HG03280 (cell line): ENCODE data around the gene NUP50.
A peak's percentile ranks its signal among the peaks of the same experiment; 100 is the strongest.

Source experiments
- ATAC-seq: cut with Tn5 transposase; IDR thresholded peaks from one replicate; pipeline ENCODE4 v1.9.1; 2021; ENCODE audit warnings: mild to moderate bottlenecking, moderate library complexity; ENCODE audit not compliant: unreplicated experiment

The NUP50 gene

DNA sequence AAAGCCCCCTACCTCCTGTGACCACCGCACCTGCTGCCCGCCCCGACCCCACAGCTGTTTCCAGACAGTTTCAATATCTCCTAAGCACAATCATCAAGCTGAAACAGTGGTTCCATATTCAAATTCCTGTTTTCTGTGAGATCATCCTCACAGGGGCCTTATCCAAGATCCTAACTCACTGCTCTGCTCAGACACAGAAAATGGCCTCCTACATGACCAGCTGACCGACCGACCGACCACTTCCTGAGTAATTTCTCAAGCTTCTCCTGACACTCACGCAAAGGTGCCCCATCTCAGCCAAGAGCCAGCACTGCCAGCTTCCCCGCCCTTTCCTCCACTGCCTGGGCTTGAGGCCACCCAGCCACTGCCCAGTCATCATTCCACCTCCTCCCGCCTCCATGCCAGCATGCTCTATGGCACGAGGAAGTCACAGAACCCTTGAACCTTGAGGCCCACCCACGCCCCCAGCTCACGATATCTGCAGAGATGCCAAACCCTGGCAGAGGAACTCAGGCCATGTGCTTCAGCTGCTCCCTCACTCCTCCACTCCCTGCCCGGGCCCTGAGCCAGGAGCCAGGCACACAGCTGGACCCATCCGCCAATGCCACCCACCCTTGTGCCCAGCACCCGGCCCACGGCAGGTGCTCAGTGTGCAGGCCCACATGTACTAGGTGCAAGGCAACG, 62.9 kb downstream of the NUP50 start:
- ATAC-seq, result no peak

DNA sequence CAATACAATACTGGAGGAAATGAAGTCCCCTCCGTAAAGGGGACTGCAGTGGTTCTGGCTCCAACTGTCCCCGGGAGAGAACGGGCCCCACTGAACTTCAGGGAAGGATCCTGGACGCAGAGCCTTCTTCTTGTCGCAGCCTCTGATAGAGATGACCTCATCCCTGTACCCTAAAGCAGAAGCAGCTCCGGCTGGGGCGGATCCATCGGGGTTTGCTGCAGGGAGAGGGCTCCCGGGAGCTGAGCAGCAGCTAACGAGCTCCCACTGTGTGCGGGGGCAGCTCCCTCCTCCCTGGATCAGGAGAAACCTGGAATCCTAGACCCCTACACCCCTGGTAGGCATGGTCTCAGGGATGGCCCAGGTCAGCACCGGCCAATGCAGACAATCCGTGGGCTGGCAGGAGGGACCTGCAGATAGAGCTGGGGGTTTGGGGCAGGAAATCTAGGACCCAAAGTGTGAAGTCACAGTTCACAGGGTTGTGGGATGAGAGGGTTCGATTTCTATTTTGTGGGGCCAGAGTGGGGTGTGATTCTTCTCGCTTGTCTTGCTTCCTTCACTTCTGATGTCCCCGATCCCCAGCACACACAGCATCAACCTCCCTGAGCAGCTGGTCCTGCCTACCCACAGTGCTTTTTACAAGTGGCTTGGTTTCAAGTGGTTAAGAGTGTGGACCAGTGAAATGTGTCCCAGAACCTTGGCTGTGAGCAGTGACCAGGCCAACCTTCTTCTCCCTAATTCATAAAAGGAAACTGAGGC, 64.1 kb downstream of the NUP50 start:
- no peak for ATAC-seq

DNA sequence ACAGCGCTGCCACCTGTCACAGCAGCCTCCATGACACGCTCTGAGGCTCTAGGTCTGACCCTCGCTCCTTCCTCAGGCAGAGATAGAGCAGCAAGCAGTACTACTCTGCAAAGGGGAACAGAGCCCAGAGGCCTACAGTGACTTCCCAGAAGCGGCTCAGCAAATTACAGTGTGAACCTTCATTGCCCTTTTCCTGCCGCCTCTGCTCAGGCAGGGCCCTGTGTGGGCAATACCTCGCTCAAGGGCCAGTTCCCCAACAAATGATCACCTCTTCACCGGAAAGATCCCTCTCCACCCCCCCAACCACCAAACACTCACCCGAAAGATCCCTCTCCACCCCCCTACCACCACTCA, 64.7 kb downstream of the NUP50 start:
- no peak for ATAC-seq

DNA sequence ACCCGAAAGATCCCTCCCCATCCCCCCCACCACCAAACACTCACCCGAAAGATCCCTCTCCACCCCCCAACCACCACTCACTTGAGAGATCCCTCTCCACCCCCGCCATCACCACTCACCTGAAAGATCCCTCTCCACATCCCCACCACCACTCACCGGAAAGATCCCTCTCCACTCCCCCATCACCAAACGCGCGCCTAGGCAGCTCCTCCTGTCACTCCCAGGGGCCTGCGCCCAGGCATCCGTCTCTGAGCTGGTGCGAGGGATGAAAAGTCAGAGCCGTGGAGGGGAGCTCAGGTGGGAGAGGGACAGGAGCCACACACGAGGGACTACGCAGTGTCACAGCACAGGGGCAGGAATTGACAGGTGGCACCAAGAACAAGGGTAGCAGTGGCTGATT, 65.5 kb downstream of the NUP50 start:
- no peak for ATAC-seq

DNA sequence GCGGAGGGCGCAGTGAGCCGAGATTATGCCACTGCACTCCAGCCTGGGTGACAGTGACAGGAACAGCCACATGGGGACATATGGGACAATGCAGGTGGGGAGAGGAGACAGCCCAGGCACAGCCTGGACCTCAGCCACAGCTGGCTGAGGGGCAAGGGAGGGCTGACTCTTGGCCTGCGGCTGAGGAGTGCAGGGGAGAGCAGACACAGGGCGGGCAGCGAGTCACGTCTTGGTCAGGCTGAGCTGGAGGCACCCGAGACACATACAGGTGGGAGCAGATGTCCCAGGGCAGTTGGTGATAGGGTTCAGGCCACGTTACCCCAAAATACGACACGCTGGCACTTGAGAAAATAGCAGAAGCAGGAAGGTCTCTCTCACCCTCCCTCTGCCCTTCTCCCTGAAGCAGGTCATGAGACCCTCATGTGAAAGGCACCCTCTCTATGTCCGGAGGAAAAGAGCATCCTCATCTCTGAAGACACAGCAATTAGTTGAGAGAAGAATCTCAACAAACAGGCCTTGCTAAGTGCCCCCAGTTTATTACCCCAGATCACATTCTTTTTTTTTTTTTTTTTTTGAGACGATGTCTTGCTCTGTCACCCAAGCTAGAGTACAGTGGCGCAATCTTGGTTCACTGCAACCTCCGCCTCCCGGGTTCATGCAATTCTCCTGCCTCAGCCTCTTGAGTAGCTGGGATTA, 66.4 kb downstream of the NUP50 start:
- no peak for ATAC-seq

DNA sequence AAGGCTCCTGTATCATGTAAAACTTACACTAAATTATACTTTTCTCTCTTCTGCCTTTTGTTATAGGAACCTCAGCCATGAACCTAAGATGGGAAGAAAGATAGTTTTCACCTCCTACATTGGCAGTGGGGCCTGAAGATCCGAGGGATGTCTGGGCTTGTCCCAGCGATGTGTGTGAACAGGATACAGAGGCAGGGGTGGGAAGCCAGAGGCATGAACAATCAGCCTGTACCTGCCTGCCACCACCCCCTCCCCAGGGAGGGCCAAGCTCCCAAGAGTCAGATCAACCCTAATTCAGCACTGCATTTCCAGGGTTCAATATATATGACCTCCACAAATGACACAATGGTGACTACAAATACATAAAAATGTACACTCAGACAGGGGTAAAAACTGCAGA, 67.6 kb downstream of the NUP50 start:
- ATAC-seq, result no peak

DNA sequence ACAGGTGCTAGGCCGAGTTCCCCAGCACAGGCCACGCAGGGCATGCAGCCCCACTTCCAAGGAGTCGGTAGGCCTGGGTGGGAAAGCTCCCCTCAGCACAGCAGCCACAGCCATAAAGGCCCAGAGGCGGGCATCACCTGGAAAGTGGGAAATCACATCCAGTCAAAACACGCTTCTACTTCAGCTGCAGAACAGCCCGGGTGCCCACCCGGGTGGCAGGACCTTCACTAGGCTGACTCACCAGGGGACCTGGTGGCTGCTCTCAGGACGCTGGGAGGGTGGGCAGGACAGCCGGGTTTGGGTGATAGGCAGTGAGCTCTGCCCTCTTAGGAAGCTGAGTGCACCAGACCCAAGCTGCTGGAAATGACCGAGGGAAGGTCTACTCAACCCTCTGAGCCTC, 69.7 kb downstream of the NUP50 start:
- ATAC-seq, result no peak

DNA sequence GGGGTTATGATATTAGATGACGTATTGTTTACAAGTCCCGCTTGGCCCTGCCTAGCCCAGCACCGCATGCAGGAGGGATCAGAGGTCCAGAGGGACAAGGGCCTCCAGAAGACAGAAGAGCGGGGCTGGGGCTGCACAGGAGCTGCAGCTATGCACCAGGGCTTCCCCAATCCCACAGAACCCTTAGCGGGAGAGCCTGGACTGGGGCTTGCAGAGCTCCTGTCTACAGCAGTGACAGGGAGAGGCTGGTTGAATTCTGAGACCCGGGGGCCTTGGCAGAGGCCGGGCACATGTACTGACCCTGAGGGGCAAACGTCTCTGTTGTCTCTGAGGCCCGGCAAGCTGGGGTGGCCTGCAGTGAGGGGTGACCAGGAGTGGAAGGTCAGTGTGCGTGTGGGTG, 70.1 kb downstream of the NUP50 start:
- ATAC-seq, result no peak

DNA sequence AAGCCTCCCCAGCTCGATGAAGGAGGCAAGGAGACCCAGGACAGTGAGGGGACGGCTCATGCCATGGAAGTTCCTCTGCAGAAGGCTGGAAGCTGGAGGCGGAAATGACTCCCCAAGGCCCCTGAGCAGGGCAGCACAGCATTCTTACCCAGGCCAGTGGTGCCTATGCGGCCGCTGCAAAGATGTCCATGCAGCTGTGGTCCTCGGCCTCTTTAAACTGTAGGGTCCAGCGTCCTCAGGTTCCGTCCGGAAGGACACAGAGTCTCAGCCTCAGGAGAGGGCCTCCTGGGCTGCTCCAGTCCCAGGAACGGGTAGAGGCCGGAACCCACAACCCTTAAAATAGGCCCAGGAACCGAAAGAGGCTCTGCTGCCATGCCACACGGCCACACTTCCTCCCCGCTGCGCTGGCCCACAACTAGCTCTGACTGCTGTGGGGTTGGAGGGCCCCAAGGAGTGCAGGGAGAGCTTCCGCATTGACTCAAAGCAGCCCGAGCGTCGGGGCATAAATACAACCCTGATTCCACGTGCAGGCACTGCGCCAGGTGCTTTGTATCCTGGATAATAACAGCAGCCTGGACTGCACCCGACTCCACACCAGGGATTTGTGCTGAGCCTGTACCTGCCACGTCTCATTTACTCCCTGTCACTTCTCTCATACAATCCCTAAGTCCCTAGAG, 71.5 kb downstream of the NUP50 start:
- peak; percentile 77 for ATAC-seq

DNA sequence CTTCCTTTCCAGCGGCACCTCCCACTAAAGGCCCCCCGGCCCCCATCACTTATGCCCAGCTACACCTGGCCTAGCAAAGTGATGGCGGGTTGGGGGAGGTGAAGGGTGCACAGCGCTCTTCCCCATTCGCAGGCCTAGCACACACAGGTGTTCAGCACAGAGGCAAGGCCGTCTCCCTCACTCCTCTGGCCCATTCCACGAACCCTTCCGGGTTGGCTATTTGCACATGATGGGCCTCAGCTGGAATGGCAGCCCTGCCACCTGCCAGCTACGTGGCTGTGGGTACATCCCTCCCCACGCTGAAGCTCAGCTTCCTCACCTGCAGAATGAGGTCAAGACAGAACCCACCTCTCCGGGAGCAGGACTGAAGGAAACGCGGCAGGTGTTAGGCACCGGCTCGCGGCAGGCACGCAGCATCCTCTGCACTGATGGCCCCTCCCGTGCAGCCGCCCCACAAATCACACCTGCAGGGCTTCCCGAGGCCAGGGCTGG, 72.2 kb downstream of the NUP50 start:
- ATAC-seq, result peak; percentile 9

DNA sequence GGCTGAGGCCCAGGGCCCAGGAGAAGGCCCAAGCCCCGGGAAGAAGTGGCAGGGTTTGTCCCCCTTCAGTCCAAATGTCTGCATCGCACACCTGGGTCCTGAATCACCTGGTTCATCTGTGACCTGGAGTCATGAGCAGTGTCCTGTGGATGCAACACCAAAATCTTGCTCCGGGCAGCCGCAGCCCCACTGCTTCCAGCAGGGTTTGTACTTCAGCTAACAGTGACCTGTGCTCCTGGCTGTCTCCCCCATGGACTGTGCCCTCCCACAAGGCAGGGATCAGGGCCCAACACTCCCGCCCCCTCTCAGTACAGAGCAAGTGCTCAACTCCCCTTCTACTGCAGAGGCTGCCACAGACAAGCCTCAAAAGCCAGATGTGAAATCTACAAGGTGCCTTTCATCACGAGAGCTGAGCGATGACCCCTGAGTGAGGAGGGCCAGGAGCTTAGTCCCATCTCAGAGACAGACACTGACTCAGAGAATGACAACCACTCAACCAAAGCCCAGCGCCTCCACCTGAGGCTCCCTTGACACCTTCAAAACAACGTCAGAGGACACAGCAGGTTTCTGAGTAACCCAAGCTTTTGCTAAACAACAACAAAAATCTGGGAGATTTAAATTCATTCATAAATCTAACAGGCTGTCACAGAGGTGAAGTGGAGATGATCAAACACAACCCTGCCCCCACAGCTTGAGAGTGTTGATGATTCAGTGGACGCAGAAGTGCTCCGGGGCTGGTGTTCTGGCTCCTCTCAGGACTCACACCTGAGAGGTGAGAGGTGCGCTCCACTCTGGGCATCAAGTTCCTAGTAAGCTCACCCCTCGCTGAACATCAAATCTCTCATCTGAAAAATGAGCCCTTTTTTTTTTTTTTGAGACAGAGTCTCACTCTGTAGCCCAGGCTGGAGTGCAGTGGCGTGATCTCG, 73.6 kb downstream of the NUP50 start:
- ATAC-seq, result no peak
